ENCODE results near the gene MCF2L2. TPM values are rescaled to one million over a fixed set of nuclear protein-coding genes. Genes with fewer than 3 reads are reported as not detected.
A peak's percentile ranks its signal among the peaks of the same experiment; 100 is the strongest.

The MCF2L2 gene
- total RNA-seq, 1 donor from 2014 or later: 0.43 TPM

DNA sequence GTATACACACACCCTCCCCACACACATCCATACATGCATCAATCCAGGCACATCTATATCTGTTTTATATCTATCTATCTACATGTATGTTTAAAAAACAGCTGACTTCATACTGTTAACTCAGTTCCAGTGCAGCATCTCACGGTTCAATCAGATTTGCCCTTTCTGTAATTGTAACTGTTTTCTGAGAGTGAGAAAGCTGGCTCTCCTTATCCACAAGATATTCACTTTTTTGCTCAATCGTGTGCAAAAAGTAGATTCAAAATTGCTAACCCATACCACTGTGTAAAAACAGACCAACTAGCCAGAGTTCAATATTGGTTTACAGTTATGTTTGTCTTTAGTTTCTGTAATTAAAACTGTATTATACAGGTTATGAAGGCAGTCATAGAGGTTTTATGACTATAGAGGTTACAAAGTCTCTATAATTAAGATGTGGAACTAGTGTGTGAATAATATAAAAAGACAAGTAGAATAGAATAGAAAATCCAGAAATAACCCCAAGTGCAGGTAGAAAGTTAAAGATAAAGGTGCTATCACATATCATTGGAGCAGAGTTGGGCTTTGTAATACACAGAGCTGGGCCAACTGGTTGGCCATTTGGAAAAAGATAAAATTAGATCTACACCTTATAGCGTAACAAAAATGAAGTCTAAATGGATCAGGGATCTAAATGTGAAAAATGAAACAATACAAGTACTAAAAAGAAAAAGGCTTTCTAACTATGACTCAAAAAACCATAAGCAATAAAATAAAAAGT, 20.1 kb upstream of the MCF2L2 start:
- Mint-ChIP-seq H3K4me3 (ENCODE audit: low read depth) (peak overlapping the region; percentile 97), H3K9me3 (ENCODE audit: low read depth) (peaks cover 7% of the 10 kb centered on the region), H3K4me1 (ENCODE audit: low read depth) (peaks cover 17% of the 10 kb centered on the region), H3K27me3 (no peaks in the 10 kb centered on the region), H3K27ac (no peak overlapping the region), H3K36me3 (ENCODE audit: insufficient read depth) (peaks cover 5% of the 10 kb centered on the region)
- TF ChIP-seq, protein P1, sequence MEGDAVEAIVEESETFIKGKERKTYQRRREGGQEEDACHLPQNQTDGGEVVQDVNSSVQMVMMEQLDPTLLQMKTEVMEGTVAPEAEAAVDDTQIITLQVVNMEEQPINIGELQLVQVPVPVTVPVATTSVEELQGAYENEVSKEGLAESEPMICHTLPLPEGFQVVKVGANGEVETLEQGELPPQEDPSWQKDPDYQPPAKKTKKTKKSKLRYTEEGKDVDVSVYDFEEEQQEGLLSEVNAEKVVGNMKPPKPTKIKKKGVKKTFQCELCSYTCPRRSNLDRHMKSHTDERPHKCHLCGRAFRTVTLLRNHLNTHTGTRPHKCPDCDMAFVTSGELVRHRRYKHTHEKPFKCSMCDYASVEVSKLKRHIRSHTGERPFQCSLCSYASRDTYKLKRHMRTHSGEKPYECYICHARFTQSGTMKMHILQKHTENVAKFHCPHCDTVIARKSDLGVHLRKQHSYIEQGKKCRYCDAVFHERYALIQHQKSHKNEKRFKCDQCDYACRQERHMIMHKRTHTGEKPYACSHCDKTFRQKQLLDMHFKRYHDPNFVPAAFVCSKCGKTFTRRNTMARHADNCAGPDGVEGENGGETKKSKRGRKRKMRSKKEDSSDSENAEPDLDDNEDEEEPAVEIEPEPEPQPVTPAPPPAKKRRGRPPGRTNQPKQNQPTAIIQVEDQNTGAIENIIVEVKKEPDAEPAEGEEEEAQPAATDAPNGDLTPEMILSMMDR (IDR thresholded peaks at IDR 0.05; ENCODE audit: unreplicated experiment): no peak
- no peak for DNase-seq (ENCODE audit: low spot score, unreplicated experiment)

DNA sequence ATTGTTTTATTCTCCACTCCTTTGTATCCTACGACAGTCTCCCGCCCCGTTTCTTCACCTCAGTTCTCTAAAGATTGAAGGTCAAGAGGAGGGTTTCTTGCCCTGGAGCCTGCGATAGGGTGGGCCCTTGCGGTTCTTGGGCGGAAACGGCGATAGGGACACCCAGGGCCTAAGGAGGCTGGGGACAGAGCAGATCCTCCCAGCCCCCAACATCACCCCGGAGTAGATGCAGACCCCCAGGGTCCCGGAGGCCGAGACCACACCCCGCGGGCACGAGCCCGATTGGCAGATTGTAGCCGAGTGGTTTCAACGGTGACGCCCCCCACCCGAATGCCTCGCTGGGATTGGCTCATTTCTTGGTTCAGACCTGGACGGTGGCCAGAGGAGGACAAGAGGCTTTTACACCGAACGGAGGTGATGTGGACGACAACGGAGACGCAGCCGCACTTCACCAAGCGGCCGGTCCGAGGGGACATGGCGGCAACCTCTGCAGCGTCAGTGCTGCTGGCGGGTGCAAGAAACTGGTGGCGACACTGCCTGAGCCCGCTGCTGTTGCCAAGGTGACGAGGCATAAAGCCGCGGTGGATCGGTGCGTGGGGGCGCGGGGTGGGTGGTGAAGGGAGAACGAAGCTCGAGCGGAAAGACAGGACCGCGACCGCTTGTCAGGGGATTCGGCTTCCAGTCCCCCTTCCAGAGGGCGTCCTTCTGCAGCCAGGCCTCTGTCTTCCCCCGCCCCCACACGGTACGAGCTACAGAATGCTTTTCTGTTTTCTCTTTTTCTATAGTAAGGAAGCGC, 19.0 kb upstream of the MCF2L2 start:
- Mint-ChIP-seq H3K27me3 (no peaks in the 10 kb centered on the region), H3K4me3 (ENCODE audit: low read depth) (peak overlapping the region; percentile 97), H3K36me3 (ENCODE audit: insufficient read depth) (peaks cover 6% of the 10 kb centered on the region), H3K27ac (peak overlapping the region; percentile 98), H3K9me3 (ENCODE audit: low read depth) (peaks cover 14% of the 10 kb centered on the region), H3K4me1 (ENCODE audit: low read depth) (peaks cover 17% of the 10 kb centered on the region)
- TF ChIP-seq, protein P1 (IDR thresholded peaks at IDR 0.05; ENCODE audit: unreplicated experiment): no peak
- DNase-seq (ENCODE audit: low spot score, unreplicated experiment): peak; percentile 87

DNA sequence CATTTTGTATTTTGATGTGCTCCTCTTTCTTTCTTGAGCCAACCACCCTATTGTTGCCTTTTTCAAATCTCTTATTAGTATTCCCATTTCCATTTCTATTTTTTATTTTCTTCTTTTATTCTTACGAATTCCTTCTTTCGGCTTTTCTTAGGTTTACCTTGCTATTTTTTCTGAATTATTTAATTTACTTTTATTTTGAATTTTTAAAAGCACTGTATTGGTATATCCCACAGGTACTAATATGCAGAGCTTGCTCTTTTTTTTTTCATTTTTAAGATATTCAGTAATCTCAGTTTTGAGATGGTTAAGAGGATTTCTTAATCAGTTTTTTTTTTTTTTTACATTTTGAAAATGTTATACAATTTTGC, 18.4 kb upstream of the MCF2L2 start:
- no peaks in the 10 kb centered on the region for H3K27me3 Mint-ChIP-seq
- no peak for DNase-seq (ENCODE audit: low spot score, unreplicated experiment)
- H3K4me3 Mint-ChIP-seq (ENCODE audit: low read depth): peak overlapping the region; percentile 97
- H3K9me3 Mint-ChIP-seq (ENCODE audit: low read depth): peaks cover 14% of the 10 kb centered on the region
- peaks cover 5% of the 10 kb centered on the region for H3K36me3 Mint-ChIP-seq (ENCODE audit: insufficient read depth)
- H3K27ac Mint-ChIP-seq: peak overlapping the region; percentile 98
- H3K4me1 Mint-ChIP-seq (ENCODE audit: low read depth): peaks cover 17% of the 10 kb centered on the region
- TF ChIP-seq, protein P1 (IDR thresholded peaks at IDR 0.05; ENCODE audit: unreplicated experiment): no peak

DNA sequence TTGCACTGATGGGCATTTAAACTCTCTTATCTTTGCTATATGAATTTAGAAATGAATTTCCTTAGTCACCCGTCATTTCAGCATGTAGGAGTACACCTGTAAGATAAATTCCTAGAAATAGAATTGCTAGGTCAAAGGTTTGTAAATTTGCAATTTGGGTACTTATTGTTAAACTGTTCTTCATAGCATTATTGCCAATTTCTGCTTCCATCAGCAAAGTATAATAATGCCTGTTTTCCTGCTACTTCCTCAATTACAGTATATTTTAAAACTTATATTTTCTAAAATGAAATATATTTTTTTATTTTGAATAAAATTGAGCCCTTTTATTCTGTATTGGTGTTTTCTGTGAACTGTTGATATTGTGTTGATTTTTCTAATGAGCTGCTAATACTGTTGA, 16.3 kb upstream of the MCF2L2 start:
- no peaks in the 10 kb centered on the region for H3K27me3 Mint-ChIP-seq
- DNase-seq (ENCODE audit: low spot score, unreplicated experiment): no peak
- TF ChIP-seq, protein P1 (IDR thresholded peaks at IDR 0.05; ENCODE audit: unreplicated experiment): no peak
- no peak overlapping the region for H3K27ac Mint-ChIP-seq
- H3K4me3 Mint-ChIP-seq (ENCODE audit: low read depth): no peak overlapping the region
- peaks cover 14% of the 10 kb centered on the region for H3K9me3 Mint-ChIP-seq (ENCODE audit: low read depth)
- peaks cover 15% of the 10 kb centered on the region for H3K4me1 Mint-ChIP-seq (ENCODE audit: low read depth)
- peaks cover 3% of the 10 kb centered on the region for H3K36me3 Mint-ChIP-seq (ENCODE audit: insufficient read depth)
